ELF-1 (cell line): ENCODE data around the gene DUSP9.

Experiments
- DNase-seq: peaks from one replicate; pipeline ENCODE4 v3.0.0-alpha.2; 2016; ENCODE audit warnings: low read depth, low spot score

Gene DUSP9

GRCh38 chrX:153647461-153648357 is 706 bp downstream of the DUSP9 start:
- DNase-seq = no peak

GRCh38 chrX:153648358-153649177 is 1.6 kb downstream of the DUSP9 start:
- DNase-seq = no peak

DNA sequence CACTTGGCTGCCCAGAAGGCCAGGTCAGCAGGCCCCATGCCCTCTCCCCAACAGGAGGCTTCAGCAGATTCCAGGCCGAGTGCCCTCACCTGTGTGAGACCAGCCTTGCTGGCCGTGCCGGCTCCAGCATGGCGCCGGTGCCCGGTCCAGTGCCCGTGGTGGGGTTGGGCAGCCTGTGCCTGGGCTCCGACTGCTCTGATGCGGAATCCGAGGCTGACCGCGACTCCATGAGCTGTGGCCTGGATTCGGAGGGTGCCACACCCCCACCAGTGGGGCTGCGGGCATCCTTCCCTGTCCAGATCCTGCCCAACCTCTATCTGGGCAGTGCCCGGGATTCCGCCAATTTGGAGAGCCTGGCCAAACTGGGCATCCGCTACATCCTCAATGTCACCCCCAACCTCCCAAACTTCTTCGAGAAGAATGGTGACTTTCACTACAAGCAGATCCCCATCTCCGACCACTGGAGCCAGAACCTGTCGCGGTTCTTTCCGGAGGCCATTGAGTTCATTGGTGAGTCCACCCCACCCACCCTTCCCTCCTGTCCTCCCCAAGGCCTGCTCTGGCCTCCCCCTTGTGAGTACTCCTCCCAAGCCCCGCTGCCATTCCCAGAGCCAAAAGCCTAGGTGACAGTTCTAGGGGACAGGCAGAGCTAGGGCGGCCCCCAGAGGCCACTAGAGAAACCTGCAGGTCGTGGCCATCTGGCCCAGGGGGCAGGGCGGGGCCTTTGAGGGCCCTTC is 2.3 kb downstream of the DUSP9 start:
- DNase-seq = peak; percentile 89

DNA sequence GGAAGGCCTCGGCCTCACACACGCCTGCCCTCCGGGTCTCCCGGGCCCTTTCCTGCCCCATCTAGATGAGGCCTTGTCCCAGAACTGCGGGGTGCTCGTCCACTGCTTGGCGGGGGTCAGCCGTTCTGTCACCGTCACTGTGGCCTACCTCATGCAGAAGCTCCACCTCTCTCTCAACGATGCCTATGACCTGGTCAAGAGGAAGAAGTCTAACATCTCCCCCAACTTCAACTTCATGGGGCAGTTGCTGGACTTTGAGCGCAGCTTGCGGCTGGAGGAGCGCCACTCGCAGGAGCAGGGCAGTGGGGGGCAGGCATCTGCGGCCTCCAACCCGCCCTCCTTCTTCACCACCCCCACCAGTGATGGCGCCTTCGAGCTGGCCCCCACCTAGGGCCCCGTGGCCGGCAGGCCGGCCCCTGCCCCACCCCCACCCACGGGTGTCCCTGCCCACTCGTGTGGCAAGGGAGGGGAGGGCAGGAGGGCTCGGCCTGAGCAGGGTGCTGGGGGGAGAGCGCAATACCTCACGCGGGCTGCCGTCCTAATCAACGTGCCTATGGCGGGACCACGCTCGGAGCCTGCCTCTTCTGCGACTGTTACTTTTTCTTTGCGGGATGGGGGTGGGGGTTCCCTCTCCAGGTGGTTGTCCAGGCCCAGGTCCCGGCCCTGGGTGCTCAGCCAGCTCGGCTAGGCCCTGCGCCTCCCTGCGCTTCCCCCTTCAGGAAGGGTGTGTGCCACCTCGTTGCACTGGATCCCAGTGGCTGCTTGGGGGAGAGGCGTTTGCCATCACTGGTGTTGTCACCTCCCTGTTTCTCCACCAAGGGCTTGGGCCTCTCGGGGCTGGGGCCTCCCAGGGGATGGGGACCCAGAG is 3.1 kb downstream of the DUSP9 start:
- no peak for DNase-seq

DNA sequence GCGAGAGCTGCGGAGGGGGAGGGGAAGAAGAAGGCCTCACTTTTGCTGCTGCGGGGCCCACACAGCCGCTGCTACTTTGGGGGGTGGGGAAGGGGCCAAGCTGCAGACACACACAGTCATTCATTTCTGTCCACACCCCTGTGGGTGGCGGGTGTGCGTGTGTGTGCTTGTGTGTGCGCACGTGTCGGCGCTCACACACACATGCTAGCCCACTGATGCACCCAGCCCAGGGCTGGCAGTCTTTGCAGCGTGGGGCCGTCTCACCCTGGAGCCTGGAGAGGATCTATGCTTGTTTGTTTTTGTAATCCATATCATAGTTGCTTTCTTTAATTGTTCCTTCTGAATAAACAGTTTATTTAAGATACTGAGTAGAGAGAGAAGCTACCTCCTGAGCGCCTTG is 4.0 kb downstream of the DUSP9 start:
- DNase-seq = no peak

DNA sequence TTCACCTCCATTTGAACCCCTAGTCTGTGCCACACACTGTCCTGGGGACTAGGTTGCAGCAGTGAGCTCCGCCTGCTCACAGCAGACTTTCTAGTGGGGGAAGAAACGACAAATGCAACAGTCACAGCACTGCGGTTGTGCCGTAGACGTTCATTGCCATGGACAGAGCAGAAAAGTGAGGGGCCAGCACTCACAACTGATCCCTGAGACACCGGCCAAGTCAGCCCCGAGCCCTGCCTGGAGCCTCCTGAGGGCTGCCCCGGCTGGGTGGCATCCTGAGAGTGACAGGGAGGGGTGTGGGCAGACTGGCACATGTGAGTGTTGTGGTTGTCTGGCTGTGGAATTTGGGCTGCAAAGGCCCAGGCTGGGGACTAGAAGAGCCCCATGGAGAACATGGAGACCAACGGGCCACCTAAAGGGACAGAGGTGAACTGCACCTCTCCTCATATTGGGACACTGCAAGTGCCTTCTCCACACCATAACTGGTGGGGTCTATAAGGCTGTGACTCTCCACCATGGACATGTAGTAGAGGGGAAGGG is 4.6 kb downstream of the DUSP9 start:
- no peak for DNase-seq

- DNase-seq = no peak
Measured at GRCh38 chrX:153653556-153653955, 6.6 kb downstream of the DUSP9 start.

DNA sequence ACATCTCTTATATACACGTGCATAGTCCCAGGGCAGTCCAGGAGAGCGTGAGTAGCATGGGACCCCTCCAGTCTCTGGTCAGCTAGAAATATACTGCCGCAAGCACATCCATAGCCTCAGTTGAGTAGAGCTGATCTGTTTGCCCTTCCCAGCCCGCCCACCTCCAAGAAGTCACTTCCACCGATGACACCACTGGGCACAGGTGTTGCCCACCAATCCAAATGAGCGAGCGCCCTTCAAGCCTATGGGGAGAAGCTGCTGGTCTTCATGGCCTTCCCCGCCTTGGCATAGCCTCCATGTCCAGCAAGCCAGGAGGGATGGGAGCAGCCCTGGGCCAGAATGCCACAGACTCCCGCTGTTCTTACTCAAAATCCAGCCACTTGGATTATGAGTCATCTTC is 10.2 kb downstream of the DUSP9 start:
- DNase-seq = no peak

GRCh38 chrX:153659268-153659667 is 12.3 kb downstream of the DUSP9 start:
- no peak for DNase-seq

DNA sequence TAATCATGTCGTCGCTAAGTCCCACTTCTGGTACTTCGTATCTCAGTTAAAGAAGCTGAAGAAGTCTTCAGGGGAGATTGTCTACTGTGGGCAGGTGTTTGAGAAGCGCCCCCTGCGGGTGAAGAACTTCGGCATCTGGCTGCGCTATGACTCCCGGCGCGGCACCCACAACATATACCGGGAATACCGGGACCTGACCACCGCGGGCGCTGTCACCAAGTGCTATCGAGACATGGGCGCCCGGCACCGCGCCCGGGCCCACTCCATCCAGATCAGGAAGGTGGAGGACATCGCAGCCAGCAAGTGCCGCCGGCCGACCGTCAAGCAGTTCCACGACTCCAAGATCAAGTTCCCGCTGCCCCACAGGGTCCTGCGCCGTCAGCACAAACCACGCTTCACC is 15.3 kb downstream of the DUSP9 start:
- DNase-seq = peak; percentile 95

DNA sequence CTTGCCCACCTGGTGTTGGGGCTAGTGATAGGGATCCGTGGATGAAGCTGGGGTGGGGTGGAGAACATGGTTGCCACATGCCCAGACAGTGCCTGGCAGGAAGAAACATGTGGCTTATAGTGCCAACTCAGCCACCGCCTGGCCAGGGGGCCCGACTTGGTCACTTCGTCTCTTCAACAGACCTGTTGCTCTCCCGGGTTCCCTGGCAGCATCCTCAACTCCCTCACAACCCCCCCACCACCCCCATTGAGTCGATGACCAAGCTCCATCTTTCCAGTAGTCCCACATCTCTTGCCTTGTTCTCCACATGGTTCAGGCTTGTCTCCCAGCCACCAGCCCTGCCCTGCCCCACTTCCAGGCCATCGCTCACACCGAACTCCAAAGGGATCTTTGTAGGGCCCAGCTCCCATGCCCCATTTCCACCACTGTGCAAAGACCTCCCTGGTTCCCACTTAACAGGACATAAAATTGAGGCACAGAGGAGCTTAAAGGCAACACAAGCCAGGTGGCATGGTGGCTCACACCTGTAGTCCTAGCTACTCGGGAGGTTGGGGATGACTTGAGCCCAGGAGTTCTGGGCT is 18.8 kb downstream of the DUSP9 start:
- DNase-seq = no peak

DNA sequence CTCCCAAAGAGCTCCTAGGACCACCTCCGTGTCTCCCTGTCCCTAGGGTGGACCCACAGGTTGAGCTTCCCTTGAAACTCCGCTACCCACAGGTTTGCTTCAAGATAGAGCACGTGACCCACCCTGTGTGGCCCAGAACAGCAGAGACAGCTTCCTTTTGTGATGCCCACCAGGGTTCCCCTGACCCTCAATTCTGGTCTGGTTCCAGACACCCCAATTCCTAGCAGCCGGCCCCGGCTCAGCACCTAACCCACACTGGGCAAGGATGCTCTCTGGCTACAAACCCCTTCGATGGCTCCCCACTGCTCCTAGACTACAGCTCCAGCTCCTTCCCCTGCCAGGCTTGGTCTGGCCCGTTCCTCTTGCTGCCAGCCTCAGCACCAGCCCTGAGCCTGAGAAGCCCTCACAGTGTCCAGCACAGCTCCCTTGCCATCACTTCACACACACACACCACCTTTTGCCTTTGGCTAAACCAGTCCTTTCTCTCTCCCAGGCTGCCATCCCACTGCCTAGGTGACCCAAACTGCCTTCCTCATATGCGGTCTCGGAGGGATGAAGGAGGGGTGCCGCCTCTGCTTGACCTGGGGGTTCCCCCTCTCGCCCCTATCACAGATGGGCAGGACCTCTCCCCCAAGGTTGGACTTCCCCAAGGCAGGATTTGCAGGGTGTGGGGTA is 20.4 kb downstream of the DUSP9 start:
- no peak for DNase-seq

GRCh38 chrX:153667956-153668396 is 21.0 kb downstream of the DUSP9 start:
- peak; percentile 96 for DNase-seq

DNA sequence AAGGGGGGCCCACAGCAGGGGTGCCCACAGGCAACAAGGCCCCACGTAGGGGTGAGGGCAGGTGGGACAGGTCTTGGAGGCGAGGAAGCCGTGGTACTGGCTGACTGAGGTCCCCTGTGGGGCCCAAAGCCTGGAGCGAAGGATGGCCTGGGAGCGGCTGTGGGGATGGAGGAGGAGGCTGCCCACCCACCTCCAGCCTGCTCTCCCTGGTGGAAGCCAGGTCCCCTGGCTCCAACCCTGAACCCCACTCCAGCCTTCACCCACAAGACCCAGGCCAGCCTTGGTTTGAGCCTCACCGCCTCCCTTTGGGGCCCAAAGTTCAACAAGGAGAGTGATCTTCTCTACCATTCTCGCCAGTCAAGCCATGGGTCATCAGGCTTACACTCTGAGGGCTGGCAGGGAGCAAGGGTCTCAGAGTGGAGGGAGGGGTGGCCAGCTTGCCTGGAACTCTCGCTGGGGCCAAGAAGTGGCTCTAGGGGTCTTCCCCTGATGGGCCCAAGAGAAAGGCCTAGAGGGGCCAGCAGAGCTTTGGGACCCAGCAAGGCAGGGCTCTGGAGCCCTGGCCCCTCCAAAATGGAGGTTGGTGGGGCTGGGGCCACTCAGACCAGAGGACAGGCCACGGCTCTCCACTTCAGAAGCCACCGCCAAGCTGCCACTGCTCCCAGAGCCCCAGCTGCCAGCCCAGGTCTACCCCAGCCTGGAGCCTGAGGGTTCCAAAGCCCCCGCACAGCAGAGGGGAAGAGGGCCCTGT is 21.6 kb downstream of the DUSP9 start:
- DNase-seq = no peak

DNA sequence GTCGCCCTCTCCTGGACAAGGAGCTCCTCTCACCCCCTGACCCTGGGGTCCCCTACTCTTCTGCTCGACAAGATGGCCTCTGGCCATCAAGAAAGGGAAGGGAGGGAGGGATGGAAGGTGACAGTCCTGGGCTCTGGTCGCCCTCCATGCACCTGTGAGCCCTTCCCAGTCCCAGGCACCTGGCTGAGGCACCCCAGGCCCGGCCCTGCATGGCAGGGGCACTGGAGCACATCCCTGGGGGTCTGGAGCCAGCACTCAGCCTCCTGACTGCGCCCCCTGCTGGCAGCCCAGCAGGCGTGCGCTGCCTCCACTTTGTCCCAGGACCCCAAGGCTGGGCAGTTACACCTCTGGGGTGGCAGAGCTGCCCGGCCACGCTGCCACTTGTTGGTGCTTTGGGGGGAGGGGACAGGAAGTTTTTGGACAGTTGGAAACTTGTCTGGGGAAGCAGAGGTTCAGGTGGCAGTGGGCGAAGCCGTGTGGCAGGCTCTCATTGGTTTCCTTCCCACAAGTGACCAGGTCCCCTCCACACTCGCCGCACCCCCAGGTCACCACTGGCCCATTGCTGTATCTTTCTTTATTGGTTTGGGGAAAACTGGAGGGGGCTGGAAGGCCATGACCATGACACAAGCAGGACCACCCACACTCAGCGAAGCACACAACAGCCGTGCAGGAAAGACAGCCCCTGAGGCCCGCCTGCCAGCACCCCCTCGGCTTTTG is 22.3 kb downstream of the DUSP9 start:
- DNase-seq = peak; percentile 81

GRCh38 chrX:153669901-153670731 is 23.1 kb downstream of the DUSP9 start:
- no peak for DNase-seq

- DNase-seq = no peak
Measured at GRCh38 chrX:153670748-153671588, 24.0 kb downstream of the DUSP9 start.
